Activated naive CD8-positive, alpha-beta T cell treated with anti-CD3 and anti-CD28 coated beads, Interleukin-2, amount 50 U/mL, for 24 hours (primary cell): ENCODE data around the gene ZEB2.

ENCODE experiments used
- ATAC-seq: fragments of 150-1000 bp; cut with Tn5 transposase; one replicate; pipeline ENCODE4 v1.10.0; 2021
- DNase-seq: peaks from one replicate; pipeline ENCODE4 v3.0.0; 2021
- H3K27ac Mint-ChIP-seq: one replicate; pipeline ENCODE4 v1.8.0; 2021; ENCODE audit warnings: mild to moderate bottlenecking, mixed read lengths
- H3K27me3 Mint-ChIP-seq: one replicate; pipeline ENCODE4 v1.8.0; 2021; ENCODE audit warnings: mixed read lengths
- H3K36me3 Mint-ChIP-seq: one replicate; pipeline ENCODE4 v1.8.0; 2021; ENCODE audit warnings: low read depth, mixed read lengths
- H3K4me1 Mint-ChIP-seq: one replicate; pipeline ENCODE4 v1.8.0; 2021; ENCODE audit warnings: mixed read lengths
- H3K4me3 Mint-ChIP-seq: one replicate; pipeline ENCODE4 v1.8.0; 2021; ENCODE audit warnings: mild to moderate bottlenecking, moderate library complexity, mixed read lengths
- H3K9me3 Mint-ChIP-seq: one replicate; pipeline ENCODE4 v1.8.0; 2021; ENCODE audit warnings: mixed read lengths

Gene ZEB2

GRCh38 chr2:144389151-144389929 lies 130.6 kb downstream of the ZEB2 start:
- Mint-ChIP-seq H3K27ac (no peak overlapping the region), H3K27me3 (no peaks in the 10 kb centered on the region), H3K4me1 (peaks cover 9% of the 10 kb centered on the region), H3K36me3 (peaks cover 15% of the 10 kb centered on the region), H3K9me3 (no peaks in the 10 kb centered on the region), H3K4me3 (no peak overlapping the region)
- DNase-seq (no peak), ATAC-seq (no peak)

DNA sequence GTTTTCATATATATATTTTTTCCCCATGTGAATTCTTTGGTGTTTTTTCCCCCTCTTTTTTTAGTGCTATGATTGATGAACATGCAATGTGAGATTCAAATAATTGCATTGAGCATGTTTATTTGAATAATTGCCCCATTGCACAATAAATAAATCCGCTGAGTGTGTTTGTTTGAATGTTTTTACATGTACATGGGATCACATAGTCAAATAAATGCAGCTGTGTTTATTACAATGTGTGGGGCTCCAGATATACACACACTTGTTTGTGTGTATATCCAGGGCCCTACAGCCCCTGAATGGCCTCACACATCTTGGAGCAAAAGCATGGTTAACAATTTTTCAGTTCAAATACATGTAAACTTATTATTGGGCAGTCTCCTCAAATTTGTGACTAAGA lies 134.5 kb downstream of the ZEB2 start:
- Mint-ChIP-seq H3K27me3 (no peaks in the 10 kb centered on the region), H3K9me3 (peaks cover 4% of the 10 kb centered on the region), H3K27ac (no peak overlapping the region), H3K4me3 (no peak overlapping the region), H3K4me1 (peaks cover 41% of the 10 kb centered on the region), H3K36me3 (peaks cover 11% of the 10 kb centered on the region)
- DNase-seq (no peak), ATAC-seq (no peak)

- Mint-ChIP-seq H3K27me3 (no peaks in the 10 kb centered on the region), H3K4me1 (peaks cover 59% of the 10 kb centered on the region), H3K27ac (no peak overlapping the region), H3K9me3 (peaks cover 4% of the 10 kb centered on the region), H3K36me3 (peaks cover 9% of the 10 kb centered on the region), H3K4me3 (no peak overlapping the region)
- DNase-seq (no peak), ATAC-seq (no peak)
Measured at GRCh38 chr2:144383571-144384100, 136.3 kb downstream of the ZEB2 start.

DNA sequence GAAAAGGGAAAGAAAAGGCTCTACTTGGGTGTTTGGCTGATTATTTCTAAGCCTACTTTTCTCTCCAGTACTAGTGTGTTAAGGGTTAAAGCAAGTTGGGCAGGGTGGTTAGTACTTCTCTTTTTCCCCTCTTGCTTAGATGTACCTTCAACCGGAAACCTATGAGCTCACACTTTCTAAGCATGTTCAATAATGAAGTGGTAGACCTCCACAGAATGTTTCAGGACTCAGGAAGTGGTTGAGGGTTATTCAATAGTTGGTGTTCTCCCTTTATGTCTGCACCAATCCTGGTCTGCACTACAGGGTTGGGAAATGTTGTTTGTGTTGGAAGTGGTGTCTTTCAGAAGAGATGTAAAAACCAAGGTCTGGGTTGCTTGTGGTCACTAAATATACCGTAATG lies 137.1 kb downstream of the ZEB2 start:
- H3K4me1 Mint-ChIP-seq: peaks cover 67% of the 10 kb centered on the region
- peak; percentile 94 for ATAC-seq
- H3K9me3 Mint-ChIP-seq: peaks cover 4% of the 10 kb centered on the region
- H3K27ac Mint-ChIP-seq: peak overlapping the region; percentile 71
- H3K36me3 Mint-ChIP-seq: peaks cover 9% of the 10 kb centered on the region
- no peak for DNase-seq
- H3K4me3 Mint-ChIP-seq: peak overlapping the region; percentile 20
- H3K27me3 Mint-ChIP-seq: no peaks in the 10 kb centered on the region

- ATAC-seq (no peak), DNase-seq (no peak)
- no peaks in the 10 kb centered on the region for H3K27me3 Mint-ChIP-seq
- H3K9me3 Mint-ChIP-seq: peaks cover 4% of the 10 kb centered on the region
- H3K27ac Mint-ChIP-seq: peak overlapping the region; percentile 71
- peaks cover 78% of the 10 kb centered on the region for H3K4me1 Mint-ChIP-seq
- peaks cover 9% of the 10 kb centered on the region for H3K36me3 Mint-ChIP-seq
- H3K4me3 Mint-ChIP-seq: no peak overlapping the region
Measured at GRCh38 chr2:144381716-144382115, 138.2 kb downstream of the ZEB2 start.

- H3K4me3 Mint-ChIP-seq: no peak overlapping the region
- H3K27me3 Mint-ChIP-seq: no peaks in the 10 kb centered on the region
- peaks cover 83% of the 10 kb centered on the region for H3K4me1 Mint-ChIP-seq
- peaks cover 4% of the 10 kb centered on the region for H3K9me3 Mint-ChIP-seq
- peaks cover 6% of the 10 kb centered on the region for H3K36me3 Mint-ChIP-seq
- DNase-seq (no peak), ATAC-seq (no peak)
- peak overlapping the region; percentile 82 for H3K27ac Mint-ChIP-seq
Measured at GRCh38 chr2:144379851-144380311, 140.0 kb downstream of the ZEB2 start.

- peaks cover 89% of the 10 kb centered on the region for H3K4me1 Mint-ChIP-seq
- ATAC-seq (no peak), DNase-seq (no peak)
Measured at GRCh38 chr2:144378551-144378950, 141.4 kb downstream of the ZEB2 start.

DNA sequence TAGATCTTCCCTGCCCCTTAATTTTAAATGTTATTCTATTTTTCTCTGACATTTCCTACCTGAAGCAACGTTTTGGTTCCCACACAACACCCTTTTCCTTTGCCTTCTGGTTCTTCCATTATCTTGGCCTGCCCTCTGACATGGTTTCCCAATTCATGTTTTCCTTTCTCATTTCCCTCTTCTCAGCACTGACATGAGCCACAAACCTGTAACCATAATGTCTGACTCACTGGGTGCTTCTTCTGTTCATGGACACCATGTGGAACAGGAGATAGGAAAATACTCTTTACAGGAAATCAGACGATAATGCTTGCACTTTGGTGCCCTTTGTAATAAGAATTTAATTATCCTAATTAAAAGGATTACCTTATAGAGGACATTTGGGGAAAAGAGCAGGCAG lies 142.0 kb downstream of the ZEB2 start:
- no peaks in the 10 kb centered on the region for H3K36me3 Mint-ChIP-seq
- ATAC-seq (peak; percentile 38), DNase-seq (no peak)
- H3K4me1 Mint-ChIP-seq: peaks cover 82% of the 10 kb centered on the region
- H3K27ac Mint-ChIP-seq: peak overlapping the region; percentile 82
- peak overlapping the region; percentile 9 for H3K4me3 Mint-ChIP-seq
- no peaks in the 10 kb centered on the region for H3K9me3 Mint-ChIP-seq
- no peaks in the 10 kb centered on the region for H3K27me3 Mint-ChIP-seq

More at GRCh38 chr2:144378551-144378950, 141.4 kb downstream of the ZEB2 start:
- H3K27me3 Mint-ChIP-seq: no peaks in the 10 kb centered on the region
- peak overlapping the region; percentile 82 for H3K27ac Mint-ChIP-seq
- H3K9me3 Mint-ChIP-seq: peaks cover under 1% of the 10 kb centered on the region
- H3K36me3 Mint-ChIP-seq: peaks cover under 1% of the 10 kb centered on the region
- no peak overlapping the region for H3K4me3 Mint-ChIP-seq

GRCh38 chr2:144376926-144377325 lies 143.0 kb downstream of the ZEB2 start:
- Mint-ChIP-seq H3K9me3 (no peaks in the 10 kb centered on the region), H3K27ac (peak overlapping the region; percentile 30), H3K4me3 (no peak overlapping the region), H3K36me3 (no peaks in the 10 kb centered on the region), H3K4me1 (peaks cover 78% of the 10 kb centered on the region), H3K27me3 (no peaks in the 10 kb centered on the region)
- no peak for DNase-seq
- ATAC-seq: no peak

- Mint-ChIP-seq H3K36me3 (no peaks in the 10 kb centered on the region), H3K4me1 (peaks cover 77% of the 10 kb centered on the region), H3K27me3 (no peaks in the 10 kb centered on the region), H3K27ac (peak overlapping the region; percentile 30), H3K4me3 (no peak overlapping the region), H3K9me3 (no peaks in the 10 kb centered on the region)
- ATAC-seq: no peak
- DNase-seq: no peak
Measured at GRCh38 chr2:144376460-144376859, 143.5 kb downstream of the ZEB2 start.

GRCh38 chr2:144374163-144374661 lies 145.7 kb downstream of the ZEB2 start:
- Mint-ChIP-seq H3K9me3 (no peaks in the 10 kb centered on the region), H3K4me3 (no peak overlapping the region), H3K27me3 (no peaks in the 10 kb centered on the region), H3K4me1 (peaks cover 69% of the 10 kb centered on the region), H3K27ac (peak overlapping the region; percentile 10), H3K36me3 (no peaks in the 10 kb centered on the region)
- DNase-seq: no peak
- ATAC-seq: no peak

DNA sequence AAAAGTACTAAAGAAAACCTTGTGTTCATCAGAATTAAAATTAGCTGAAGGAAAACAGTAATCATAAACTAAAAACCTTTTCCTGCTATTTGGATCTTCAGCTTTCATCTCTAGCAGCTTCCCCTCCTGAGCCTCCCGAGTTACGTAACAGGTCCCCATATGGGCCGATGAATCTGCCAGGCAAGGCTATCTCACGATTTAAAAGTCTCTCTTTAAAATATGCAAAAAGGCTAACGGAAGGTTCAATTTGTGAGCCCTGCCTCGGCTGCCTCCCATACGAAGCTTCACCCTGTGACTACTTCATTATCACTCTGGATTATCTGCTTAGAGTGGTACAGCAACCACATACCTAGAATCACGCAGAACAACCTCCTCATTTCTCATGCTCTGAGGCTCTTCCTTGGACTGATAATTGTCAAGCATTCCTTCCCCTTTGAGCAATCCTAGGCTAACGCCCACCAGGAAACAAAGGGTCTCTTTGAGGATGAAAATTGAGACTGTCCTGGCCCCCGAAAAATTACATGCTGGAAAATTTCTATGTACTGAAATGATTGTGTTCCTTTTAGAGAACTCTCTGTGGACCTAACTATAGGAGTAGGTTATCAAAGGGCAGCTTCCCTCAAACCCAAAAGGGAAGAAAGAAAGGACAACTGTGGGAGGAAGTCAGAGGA lies 147.4 kb downstream of the ZEB2 start:
- H3K27me3 Mint-ChIP-seq: no peaks in the 10 kb centered on the region

DNA sequence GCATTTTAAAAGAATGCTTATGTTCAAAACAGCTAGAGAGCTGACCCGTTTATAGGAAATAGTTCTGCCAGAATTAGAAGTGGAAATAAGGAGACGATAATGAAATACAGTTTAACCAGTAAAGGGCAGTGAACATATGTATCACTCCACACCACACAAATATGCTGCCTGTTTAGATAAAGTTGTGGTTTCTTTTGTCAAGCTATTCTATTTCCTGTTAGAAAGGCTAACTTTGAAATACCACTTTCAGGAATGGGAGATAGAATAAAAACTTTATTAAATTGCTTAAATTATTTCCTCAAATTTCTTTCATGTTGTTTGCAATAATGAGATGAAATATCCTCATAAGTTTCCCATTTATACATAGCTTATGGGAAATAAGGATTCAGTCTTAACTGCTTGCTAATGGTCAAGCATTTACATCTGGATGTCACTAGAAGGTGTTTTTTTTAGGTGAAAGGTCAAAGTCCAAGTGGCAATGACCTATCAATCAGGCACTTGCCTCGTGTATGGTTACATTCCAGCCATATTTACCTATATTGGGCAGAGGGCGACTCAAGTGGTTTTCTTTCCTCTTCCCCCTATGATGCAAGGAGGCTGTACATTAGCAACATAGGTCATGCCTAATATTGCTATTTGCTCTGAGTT lies 148.9 kb downstream of the ZEB2 start:
- Mint-ChIP-seq H3K36me3 (no peaks in the 10 kb centered on the region), H3K4me3 (no peak overlapping the region), H3K9me3 (no peaks in the 10 kb centered on the region), H3K4me1 (peaks cover 39% of the 10 kb centered on the region), H3K27me3 (no peaks in the 10 kb centered on the region), H3K27ac (no peak overlapping the region)
- no peak for ATAC-seq
- DNase-seq: no peak

More for the DNA sequence above, 147.4 kb downstream of the ZEB2 start:
- ATAC-seq: no peak
- Mint-ChIP-seq H3K4me3 (no peak overlapping the region), H3K9me3 (no peaks in the 10 kb centered on the region), H3K4me1 (peaks cover 53% of the 10 kb centered on the region), H3K27ac (peak overlapping the region; percentile 11), H3K36me3 (no peaks in the 10 kb centered on the region)
- DNase-seq: no peak

DNA sequence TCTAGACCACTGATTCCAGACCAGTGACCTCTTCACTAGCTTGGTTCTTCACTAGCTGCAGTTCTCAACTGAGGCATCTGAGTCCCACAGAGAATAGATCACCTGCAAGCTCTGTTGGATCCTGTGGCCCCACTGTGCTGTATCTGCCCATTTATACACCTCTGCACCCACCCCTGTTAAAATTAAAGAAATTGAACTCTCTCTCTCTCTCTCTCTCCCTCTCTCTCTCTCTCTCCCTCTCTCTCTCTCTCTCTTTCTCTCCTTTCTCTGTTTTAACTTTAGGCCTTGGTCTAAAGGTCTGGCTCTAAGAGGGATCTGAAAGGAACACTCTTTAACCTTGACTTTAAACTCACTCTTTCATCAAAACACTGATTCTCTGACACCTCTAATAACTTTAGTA lies 150.5 kb downstream of the ZEB2 start:
- no peak overlapping the region for H3K4me3 Mint-ChIP-seq
- no peaks in the 10 kb centered on the region for H3K36me3 Mint-ChIP-seq
- no peaks in the 10 kb centered on the region for H3K27me3 Mint-ChIP-seq
- ATAC-seq (no peak), DNase-seq (no peak)
- H3K27ac Mint-ChIP-seq: no peak overlapping the region
- H3K4me1 Mint-ChIP-seq: peaks cover 35% of the 10 kb centered on the region
- H3K9me3 Mint-ChIP-seq: no peaks in the 10 kb centered on the region
